SK-N-SH (cell line): ENCODE data around the gene FAM53A. TPM values are rescaled to one million over a fixed set of nuclear protein-coding genes. Genes with fewer than 3 reads are reported as not detected.

Experiments used
- CTCF ChIA-PET: fragments of 300-600, 350-600 bp; formaldehyde crosslinking; extraction: SDS; loops from one replicate; lab custom pipeline; 2021; lab: Yijun Ruan, JAX
- POLR2A ChIA-PET: fragments of 350-600 bp; sonication (Branson Sonifier 250); formaldehyde crosslinking; extraction: SDS; loops from one replicate; lab custom pipeline; 2020; ENCODE audit warnings: antibody characterized with exemption, inconsistent platforms; lab: Yijun Ruan, JAX
- DNase-seq: peaks from one replicate; pipeline ENCODE4 v3.0.0; 2012
- H2AFZ ChIP-seq: fragments of 200-600 bp; sonication (generic); 2 replicates; pipeline ENCODE4 v1.8.1; 2016; ENCODE audit warnings: antibody characterized with exemption, mild to moderate bottlenecking, low read depth
- H3F3A ChIP-seq: fragments of 200-600 bp; sonication (generic); replicated peaks from 2 replicates; pipeline ENCODE3; 2016; ENCODE audit warnings: antibody characterized with exemption, mild to moderate bottlenecking; ENCODE audit not compliant: insufficient read depth
- H3K27ac ChIP-seq, 2 experiments: fragments of 200-500 bp in 1 of 2; fragments of 200-600 bp in 1 of 2; sonication (Bioruptor generic) in 1 of 2; sonication (generic), shearing (Covaris generic) in 1 of 2; 2 replicates each; pipeline versions ENCODE4 v1.5.1 to v1.6.1; 2014 to 2016; ENCODE audit warnings: low read depth in 2 of 2, inconsistent platforms in 1 of 2, low read length in 1 of 2, mild to moderate bottlenecking in 1 of 2, mixed read lengths in 1 of 2
- H3K27me3 ChIP-seq: fragments of 200-600 bp; sonication (generic), shearing (Covaris generic); 2 replicates; pipeline ENCODE4 v1.6.1; 2016; ENCODE audit warnings: mixed run types; ENCODE audit not compliant: insufficient read depth
- H3K36me3 ChIP-seq, 2 experiments: fragments of 200-500 bp in 1 of 2; fragments of 200-600 bp in 1 of 2; sonication (Bioruptor generic) in 1 of 2; sonication (generic) in 1 of 2; replicated peaks in 1 of 2; 2 replicates each; pipeline versions ENCODE3 to v1.5.1; 2014 to 2016; ENCODE audit warnings: low read length in 1 of 2, mild to moderate bottlenecking in 1 of 2; ENCODE audit not compliant: insufficient read depth in 2 of 2, control insufficient read depth in 1 of 2
- H3K4me1 ChIP-seq, 2 experiments: fragments of 200-500 bp in 1 of 2; fragments of 200-600 bp in 1 of 2; sonication (Bioruptor generic) in 1 of 2; sonication (generic), shearing (Covaris generic) in 1 of 2; 2 replicates each; pipeline versions ENCODE4 v1.5.1 to v1.6.1; 2014 to 2016; ENCODE audit warnings: low read depth in 1 of 2, low read length in 1 of 2, mixed run types in 1 of 2; ENCODE audit not compliant: insufficient read depth in 2 of 2, control insufficient read depth in 1 of 2
- H3K4me2 ChIP-seq: fragments of 200-600 bp; sonication (generic), shearing (Covaris generic); 2 replicates; pipeline ENCODE4 v1.6.1; 2017; ENCODE audit warnings: mixed run types
- H3K4me3 ChIP-seq, 2 experiments: fragments of 200-500 bp in 1 of 2; fragments of 200-600 bp in 1 of 2; sonication (Bioruptor generic) in 1 of 2; sonication (generic), shearing (Covaris generic) in 1 of 2; 2 replicates each; pipeline versions ENCODE4 v1.5.1 to v1.8.1; 2014 to 2016; ENCODE audit warnings: low read depth in 2 of 2, inconsistent platforms in 1 of 2, low read length in 1 of 2, mild to moderate bottlenecking in 1 of 2, mixed read lengths in 1 of 2, moderate library complexity in 1 of 2
- H3K79me2 ChIP-seq: fragments of 200-600 bp; sonication (generic); 2 replicates; pipeline ENCODE4 v1.8.1; 2017; ENCODE audit warnings: mild to moderate bottlenecking; ENCODE audit not compliant: insufficient read depth
- H3K9ac ChIP-seq: fragments of 200-600 bp; sonication (generic); 2 replicates; pipeline ENCODE4 v1.6.1; 2017; ENCODE audit warnings: mixed run types
- H3K9me2 ChIP-seq: fragments of 200-600 bp; sonication (generic); 2 replicates; pipeline ENCODE4 v1.6.1; 2017; ENCODE audit warnings: mixed run types
- H3K9me3 ChIP-seq: fragments of 200-600 bp; sonication (generic); 2 replicates; pipeline ENCODE4 v1.6.1; 2017; ENCODE audit warnings: mixed run types, mild to moderate bottlenecking, moderate library complexity
- H4K20me1 ChIP-seq: fragments of 200-600 bp; sonication (generic); 2 replicates; pipeline ENCODE4 v1.6.1; 2017; ENCODE audit warnings: mild to moderate bottlenecking, mixed run types; ENCODE audit not compliant: insufficient read depth
- CHD2 ChIP-seq: fragments of 150-350 bp; IDR thresholded peaks from 2 replicates; pipeline ENCODE4 v1.6.1; 2018; ENCODE audit warnings: low read length; ENCODE audit not compliant: partially characterized antibody
- EP300 ChIP-seq, 2 experiments: IDR thresholded peaks; 2 replicates each; pipeline versions ENCODE4 v1.4.0 to v1.6.1; 2012; ENCODE audit warnings: borderline replicate concordance in 1 of 2, low read depth in 1 of 2, low read length in 1 of 2
- EZH2phosphoT487 ChIP-seq: fragments of 200-600 bp; sonication (generic); IDR thresholded peaks from 2 replicates; pipeline ENCODE4 v1.6.1; 2017; ENCODE audit warnings: low read depth, mixed run types, mild to moderate bottlenecking, antibody characterized with exemption, moderate library complexity, borderline replicate concordance
- FOXJ3 ChIP-seq: sonication (generic); formaldehyde crosslinking; IDR thresholded peaks from 2 replicates; pipeline ENCODE4 v1.5.1; 2020; ENCODE audit warnings: mild to moderate bottlenecking, missing genetic modification reagents
- JUND ChIP-seq: IDR thresholded peaks from 2 replicates; pipeline ENCODE4 v1.4.0; 2012
- MAX ChIP-seq: IDR thresholded peaks from 2 replicates; pipeline ENCODE4 v1.4.0; 2012; ENCODE audit warnings: low read depth
- NRF1 ChIP-seq: IDR thresholded peaks from 2 replicates; pipeline ENCODE4 v1.6.1; 2012; ENCODE audit warnings: low read depth, mild to moderate bottlenecking, low read length
- POLR2AphosphoS5 ChIP-seq: IDR thresholded peaks from 2 replicates; pipeline ENCODE4 v1.6.1; 2012; ENCODE audit warnings: low read depth, low read length
- RCOR1 ChIP-seq: fragments of 150-350 bp; IDR thresholded peaks from 2 replicates; pipeline ENCODE4 v1.6.1; 2017; ENCODE audit warnings: antibody characterized with exemption, low read length
- RFX5 ChIP-seq: IDR thresholded peaks from 2 replicates; pipeline ENCODE4 v1.6.1; 2012; ENCODE audit warnings: mild to moderate bottlenecking, improper control_type of control experiment, low read length
- SIN3A ChIP-seq: IDR thresholded peaks from 2 replicates; pipeline ENCODE4 v1.6.1; 2012; ENCODE audit warnings: low read depth, mild to moderate bottlenecking, low read length, moderate library complexity, borderline replicate concordance
- SMC3 ChIP-seq: IDR thresholded peaks from 2 replicates; pipeline ENCODE4 v1.6.1; 2012; ENCODE audit warnings: low read depth, low read length, improper control_type of control experiment
- TCF12 ChIP-seq: IDR thresholded peaks from 2 replicates; pipeline ENCODE4 v1.4.0; 2012
- TEAD4 ChIP-seq: IDR thresholded peaks from 2 replicates; pipeline ENCODE4 v1.4.0; 2012; ENCODE audit warnings: mild to moderate bottlenecking, borderline replicate concordance; ENCODE audit not compliant: insufficient read depth
- USF1 ChIP-seq: IDR thresholded peaks from 2 replicates; pipeline ENCODE4 v1.4.0; 2012; ENCODE audit warnings: low read depth, borderline replicate concordance
- USF2 ChIP-seq: fragments of 150-350 bp; IDR thresholded peaks from 2 replicates; pipeline ENCODE4 v1.6.1; 2017; ENCODE audit warnings: antibody characterized with exemption, low read length, low read depth, borderline replicate concordance
- YY1 ChIP-seq: IDR thresholded peaks from 2 replicates; pipeline ENCODE4 v1.4.0; 2012; ENCODE audit warnings: low read depth, mild to moderate bottlenecking
- WGBS: methylation state at CpG from one replicate; pipeline ENCODE4 v1.1.6; 2017; ENCODE audit warnings: low lambda C conversion rate; 5-methylcytosine and 5-hydroxymethylcytosine counted together
- polyA plus RNA-seq, 3 experiments: library from polyadenylated mRNA; depleted of rRNA; stranded (reverse); fragments of >200 nt; gene quantifications; 2 replicates each; pipeline ENCODE4 v1.2.3, GENCODE V29; 2012

Gene FAM53A
- polyA plus RNA-seq, 1 of the 3 experiments (the other 2 are of a cell fraction), result 7.6 TPM

GRCh38 chr4:1609901-1610790 is 74.0 kb downstream of the FAM53A start (continued):
- no peak for TF ChIP-seq TCF12
- TF ChIP-seq EP300 (IDR thresholded peaks at IDR 0.05; ENCODE audit: borderline replicate concordance in 1 of 2, low read depth in 1 of 2, low read length in 1 of 2), result no peak
- no peak for TF ChIP-seq FOXJ3 (CRISPR knock-in tag)

- Histone ChIP-seq H3K9me2 (no peaks in the 10 kb centered on the region), H3K4me1 (no peaks in the 10 kb centered on the region; a peak in 1 of 4 replicates), H3K36me3 (no peaks in the 10 kb centered on the region), H3K9ac (no peak overlapping the region), H3K4me3 (no peak overlapping the region), H3K9me3 (no peaks in the 10 kb centered on the region), H3K4me2 (no peak overlapping the region), H2AFZ (no peak overlapping the region), H3F3A (no peaks in the 10 kb centered on the region), H4K20me1 (no peaks in the 10 kb centered on the region), H3K27ac (no peak overlapping the region), H3K79me2 (no peaks in the 10 kb centered on the region), H3K27me3 (no peaks in the 10 kb centered on the region)
- ChIA-PET POLR2A (no interaction called here), CTCF (interaction anchor here (0.7 to 1.4 kb wide), 2 partner anchors 20 kb away, joined by 3 to 4 read pairs; no protein-coding TSS in a partner anchor)
- no peak for DNase-seq
- TF ChIP-seq USF2 (no peak), MAX (no peak), POLR2AphosphoS5 (no peak), YY1 (no peak), SIN3A (no peak), TEAD4 (no peak), JUND (no peak), CHD2 (no peak), EZH2phosphoT487 (no peak), SMC3 (no peak), RFX5 (no peak), RCOR1 (no peak), TCF12 (no peak), NRF1 (no peak), USF1 (no peak)
- 68% methylated on average over 5 of the region's 17 CpGs for WGBS
These were observed 75.2 kb downstream of the FAM53A start for GRCh38 chr4:1608821-1609500.
